AG09319 (cell line): ENCODE results near the gene ATL1.

Source experiments
- DNase-seq: peaks from one replicate; pipeline ENCODE4 v3.0.0-alpha.2; 2010; ENCODE audit warnings: low read depth; ENCODE audit errors: extremely low read depth
- CTCF ChIP-seq: IDR thresholded peaks from 2 replicates; pipeline ENCODE4 v1.5.1; 2011; ENCODE audit warnings: low read depth, mild to moderate bottlenecking, inconsistent platforms, low read length, moderate library complexity

The ATL1 gene

GRCh38 chr14:50559990-50560930 lies at the start of gene ATL1:
TSS of gene ATL1 (plus strand) at chr14:50560145. CDS start at chr14:50560266, 121 bp downstream.
- DNase-seq, result peak; percentile 14
- no peak for TF ChIP-seq CTCF

GRCh38 chr14:50510157-50510556 lies 49.8 kb upstream of the ATL1 start:
- TF ChIP-seq CTCF, result no peak
- DNase-seq, result no peak

- no peak for DNase-seq
- TF ChIP-seq CTCF, result no peak
These were observed 47.5 kb upstream of the ATL1 start for GRCh38 chr14:50512463-50512862.

- no peak for TF ChIP-seq CTCF
These were observed 43.9 kb upstream of the ATL1 start for GRCh38 chr14:50516091-50516490.

GRCh38 chr14:50520947-50521815 lies 38.8 kb upstream of the ATL1 start:
- peak; percentile 34 for DNase-seq

More at GRCh38 chr14:50516091-50516490, 43.9 kb upstream of the ATL1 start:
- DNase-seq, result no peak

GRCh38 chr14:50521912-50522341 lies 38.0 kb upstream of the ATL1 start:
- TF ChIP-seq CTCF, result no peak

More at GRCh38 chr14:50520947-50521815, 38.8 kb upstream of the ATL1 start:
- TF ChIP-seq CTCF, result no peak

More at GRCh38 chr14:50521912-50522341, 38.0 kb upstream of the ATL1 start:
- no peak for DNase-seq
